Lower leg skin (tissue), 4 donors: ENCODE data around the gene MT1H. TPM values are rescaled to one million over a fixed set of nuclear protein-coding genes. Genes with fewer than 3 reads are reported as not detected.
"Not testable (repeated sequence)": the region's sequence is repeated elsewhere in the genome, so short reads cannot be mapped to it uniquely, and the experiment has no call there.

Experiments used
- DNase-seq, 2 donors: peaks; one replicate each; pipeline ENCODE4 v3.0.0-alpha.2; 2019; ENCODE audit warnings: low spot score in 2 of 2
- H3K4me3 ChIP-seq: fragments of 200-600 bp; sonication (generic); 2 replicates; pipeline ENCODE4 v1.5.1; 2017; ENCODE audit warnings: mild to moderate bottlenecking, low read depth; ENCODE audit not compliant: poor library complexity, severe bottlenecking
- POLR2A ChIP-seq, 2 donors: fragments of 450-650 bp; IDR thresholded peaks; one replicate each; pipeline ENCODE4 v1.6.1; 2016 to 2017; ENCODE audit warnings: antibody characterized with exemption in 2 of 2, mild to moderate bottlenecking in 1 of 2, moderate library complexity in 1 of 2
- WGBS, 2 donors: methylation state at CpG; one replicate each; pipeline ENCODE4 v1.1.5; 2018; 5-methylcytosine and 5-hydroxymethylcytosine counted together
- intact Hi-C: fragments of 100-400 bp; cut with DNase I; formaldehyde crosslinking; loops from one replicate; pipeline ENCODE4 v1.15.0; 2023; ENCODE audit warnings: low total_unique reads
- total RNA-seq, 4 donors: library from RNA; depleted of rRNA; stranded (reverse); fragments of >200 nt; gene quantifications; one replicate each; pipeline ENCODE4 v1.1.0, GENCODE V29; 2016
- TF ChIP-seq, protein P1 (sequence below), 3 donors: fragments of 450-650 bp; IDR thresholded peaks; one replicate each; pipeline ENCODE4 v1.5.1; 2016; ENCODE audit warnings: antibody characterized with exemption in 3 of 3, mild to moderate bottlenecking in 3 of 3, moderate library complexity in 2 of 3

Gene MT1H
- 1 to 10 TPM in 2 of 4 donors, not detected in 2; 1.2 to 3.9 TPM for total RNA-seq

DNA sequence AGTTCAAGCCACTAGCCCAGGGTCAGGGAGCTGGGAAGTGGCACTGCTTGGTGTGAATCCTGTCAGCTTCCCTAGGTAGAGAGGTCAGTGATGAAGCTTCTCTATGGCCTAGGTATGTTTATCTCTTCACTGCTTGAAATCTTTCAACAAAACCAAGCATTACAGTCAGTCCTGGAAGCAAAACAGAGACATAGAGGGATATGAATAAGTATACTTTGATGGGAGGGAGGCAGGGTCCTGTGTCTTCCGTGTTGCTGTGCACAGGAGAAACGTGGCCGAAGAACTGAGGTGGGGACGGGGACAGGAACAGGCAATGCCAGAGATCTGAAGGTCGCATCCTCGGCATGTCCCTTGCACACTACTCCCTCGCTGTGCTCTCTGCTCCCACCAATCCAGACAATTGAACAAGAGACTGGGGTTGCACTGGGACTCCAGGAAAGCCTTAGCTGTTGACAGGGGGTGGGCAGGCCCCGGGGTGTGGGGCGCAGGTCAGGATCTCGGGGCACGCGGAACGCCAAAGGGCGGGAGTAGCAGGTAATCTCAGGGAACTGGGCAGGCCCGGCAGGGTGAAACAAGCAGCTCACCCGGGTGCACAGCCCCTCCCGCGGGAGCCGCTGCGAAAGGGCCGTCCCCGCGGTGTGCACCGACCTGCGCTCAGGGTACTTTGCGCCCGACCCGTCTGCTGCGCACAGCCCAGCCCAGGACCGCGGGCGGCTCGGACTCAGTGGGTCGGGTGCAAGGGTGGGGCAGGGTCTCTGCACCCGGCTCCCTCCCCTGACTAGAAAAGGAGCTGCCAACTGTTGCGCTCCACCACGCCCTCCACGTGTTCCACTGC, at the start of gene MT1H:
MT1H (plus strand) TSS at position 810 of the 835 bp plus-strand sequence. CDS start 71 bp downstream, outside the sequence.
- no peak for TF ChIP-seq POLR2A (IDR thresholded peaks at IDR 0.05)
- TF ChIP-seq, protein P1, sequence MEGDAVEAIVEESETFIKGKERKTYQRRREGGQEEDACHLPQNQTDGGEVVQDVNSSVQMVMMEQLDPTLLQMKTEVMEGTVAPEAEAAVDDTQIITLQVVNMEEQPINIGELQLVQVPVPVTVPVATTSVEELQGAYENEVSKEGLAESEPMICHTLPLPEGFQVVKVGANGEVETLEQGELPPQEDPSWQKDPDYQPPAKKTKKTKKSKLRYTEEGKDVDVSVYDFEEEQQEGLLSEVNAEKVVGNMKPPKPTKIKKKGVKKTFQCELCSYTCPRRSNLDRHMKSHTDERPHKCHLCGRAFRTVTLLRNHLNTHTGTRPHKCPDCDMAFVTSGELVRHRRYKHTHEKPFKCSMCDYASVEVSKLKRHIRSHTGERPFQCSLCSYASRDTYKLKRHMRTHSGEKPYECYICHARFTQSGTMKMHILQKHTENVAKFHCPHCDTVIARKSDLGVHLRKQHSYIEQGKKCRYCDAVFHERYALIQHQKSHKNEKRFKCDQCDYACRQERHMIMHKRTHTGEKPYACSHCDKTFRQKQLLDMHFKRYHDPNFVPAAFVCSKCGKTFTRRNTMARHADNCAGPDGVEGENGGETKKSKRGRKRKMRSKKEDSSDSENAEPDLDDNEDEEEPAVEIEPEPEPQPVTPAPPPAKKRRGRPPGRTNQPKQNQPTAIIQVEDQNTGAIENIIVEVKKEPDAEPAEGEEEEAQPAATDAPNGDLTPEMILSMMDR (IDR thresholded peaks at IDR 0.05), result no peak
- WGBS, 2 donors, result 33 to 35% methylated on average over 28 to 29 of the region's 38 CpGs
- intact Hi-C loops, result no loop called here
- DNase-seq, result no peak
- H3K4me3 ChIP-seq, result no peak within 1 kb of the TSS

DNA sequence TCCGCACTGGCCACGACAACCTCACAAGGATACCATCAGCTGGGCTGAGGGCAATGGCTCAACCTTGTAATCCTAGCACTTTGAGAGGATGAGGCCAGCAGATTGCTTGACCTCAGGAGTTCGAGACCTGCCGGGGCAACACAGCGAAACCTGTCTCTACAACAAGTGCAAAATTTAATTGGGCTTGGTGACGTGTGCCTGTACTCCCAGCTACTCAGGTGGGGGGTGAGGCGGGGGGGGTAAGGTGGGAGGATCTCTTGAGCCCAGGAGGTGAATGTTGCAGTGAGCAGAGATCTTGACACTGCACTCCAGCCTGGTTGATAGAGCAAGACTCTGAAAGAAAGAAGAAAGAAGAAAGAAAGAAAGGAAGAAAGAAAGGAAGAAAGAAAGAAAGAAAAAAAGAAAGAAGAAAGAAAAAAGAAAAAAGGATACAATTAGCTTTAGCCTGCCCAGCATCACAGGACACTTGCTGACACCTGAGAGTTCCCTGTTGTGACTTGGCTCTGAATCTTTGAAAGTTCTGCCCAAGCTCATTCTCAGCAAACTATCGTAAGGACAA, 49.2 kb upstream of the MT1H start:
- TF ChIP-seq, protein P1 (IDR thresholded peaks at IDR 0.05), result no peak
- no peak for TF ChIP-seq POLR2A (IDR thresholded peaks at IDR 0.05)
- no peak for DNase-seq
- H3K4me3 ChIP-seq, result no peak overlapping the region
- intact Hi-C loops, result no loop called here
- WGBS, 2 donors, result 88 to 93% methylated on average over 7 to 8 of the region's 8 CpGs

DNA sequence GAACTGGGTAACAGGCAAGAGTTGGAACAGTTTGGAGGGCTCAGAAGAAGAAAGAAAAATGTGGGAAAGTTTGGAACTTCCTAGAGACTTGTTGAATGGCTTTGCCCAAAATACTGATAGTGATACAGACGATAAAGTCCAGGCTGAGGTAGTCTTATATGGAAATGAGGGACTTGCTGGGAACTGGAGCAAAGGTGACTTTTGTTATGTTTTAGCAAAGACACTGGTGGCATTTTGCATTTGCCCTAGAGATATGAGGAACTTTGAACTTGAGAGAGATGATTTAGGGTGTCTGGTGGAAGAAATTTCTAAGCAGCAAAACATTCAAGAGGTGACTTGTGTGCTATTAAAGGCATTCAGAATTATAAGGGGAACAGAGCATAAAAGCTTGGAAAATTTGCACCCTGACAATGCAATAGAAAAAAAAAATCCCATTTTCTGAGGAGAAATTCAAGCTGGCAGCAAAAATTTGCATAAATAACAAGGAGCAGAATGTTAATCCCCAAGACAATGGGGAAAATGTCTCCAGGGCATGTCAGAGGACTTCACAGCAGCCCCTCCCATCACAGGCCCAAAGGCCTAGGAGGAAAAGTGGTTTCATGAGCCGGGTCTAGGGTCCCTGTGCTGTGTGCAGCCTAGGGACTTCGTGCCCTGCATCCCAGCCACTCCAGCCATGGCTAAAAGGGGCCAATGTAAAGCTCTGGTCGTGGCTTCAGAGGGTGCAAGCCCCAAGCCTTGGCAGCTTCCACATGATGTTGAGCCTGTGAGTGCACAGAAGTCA, 47.8 kb upstream of the MT1H start:
- H3K4me3 ChIP-seq, DNase-seq, intact Hi-C loops: not testable (repeated sequence)
- WGBS, 2 donors, result 84 to 86% methylated on average over 4 of the region's 4 CpGs

DNA sequence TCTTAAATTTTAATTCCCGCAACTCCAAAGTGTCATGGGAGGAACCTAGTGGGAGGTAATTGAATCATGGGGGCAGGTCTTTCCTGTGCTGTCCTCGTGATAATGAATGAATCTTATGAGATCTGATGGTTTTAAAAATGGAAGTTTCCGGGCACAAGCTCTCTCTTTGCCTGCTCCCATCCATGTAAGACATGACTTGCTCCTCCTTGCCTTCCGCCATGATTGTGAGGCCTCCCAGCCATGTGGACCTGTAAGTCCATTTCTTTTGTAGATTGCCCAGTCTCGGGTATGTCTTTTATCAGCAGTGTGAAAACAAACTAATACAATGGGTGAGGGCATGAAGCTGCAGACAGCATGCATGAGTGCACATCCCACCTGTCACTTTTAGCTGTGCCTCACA, 46.4 kb upstream of the MT1H start:
- H3K4me3 ChIP-seq, intact Hi-C loops, DNase-seq: not testable (repeated sequence)
- 95 to 96% methylated on average over 5 of the region's 5 CpGs for WGBS, 2 donors

DNA sequence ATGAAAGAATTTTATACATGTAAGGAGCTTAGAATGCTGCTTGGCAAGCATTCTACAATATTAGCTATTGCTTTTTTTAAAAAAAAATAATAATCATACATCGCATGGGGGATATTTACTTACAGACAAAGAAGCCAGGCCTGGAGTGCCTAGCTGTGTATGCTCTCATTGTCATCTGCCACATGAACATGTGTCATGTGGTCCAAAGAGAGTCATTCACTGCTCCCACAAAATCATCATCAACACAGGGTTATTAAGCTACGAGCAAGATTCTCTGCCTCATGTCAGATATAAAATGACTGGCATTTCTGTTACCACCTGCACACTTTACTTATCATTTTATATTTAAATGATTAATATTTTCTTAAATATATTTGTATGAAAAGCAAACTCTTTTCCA, 46.0 kb upstream of the MT1H start:
- DNase-seq, result no peak
- 91 to 93% methylated on average over 2 of the region's 2 CpGs for WGBS, 2 donors
- no peak overlapping the region for H3K4me3 ChIP-seq
- TF ChIP-seq, protein P1 (IDR thresholded peaks at IDR 0.05), result no peak
- no peak for TF ChIP-seq POLR2A (IDR thresholded peaks at IDR 0.05)
- intact Hi-C loops, result no loop called here

DNA sequence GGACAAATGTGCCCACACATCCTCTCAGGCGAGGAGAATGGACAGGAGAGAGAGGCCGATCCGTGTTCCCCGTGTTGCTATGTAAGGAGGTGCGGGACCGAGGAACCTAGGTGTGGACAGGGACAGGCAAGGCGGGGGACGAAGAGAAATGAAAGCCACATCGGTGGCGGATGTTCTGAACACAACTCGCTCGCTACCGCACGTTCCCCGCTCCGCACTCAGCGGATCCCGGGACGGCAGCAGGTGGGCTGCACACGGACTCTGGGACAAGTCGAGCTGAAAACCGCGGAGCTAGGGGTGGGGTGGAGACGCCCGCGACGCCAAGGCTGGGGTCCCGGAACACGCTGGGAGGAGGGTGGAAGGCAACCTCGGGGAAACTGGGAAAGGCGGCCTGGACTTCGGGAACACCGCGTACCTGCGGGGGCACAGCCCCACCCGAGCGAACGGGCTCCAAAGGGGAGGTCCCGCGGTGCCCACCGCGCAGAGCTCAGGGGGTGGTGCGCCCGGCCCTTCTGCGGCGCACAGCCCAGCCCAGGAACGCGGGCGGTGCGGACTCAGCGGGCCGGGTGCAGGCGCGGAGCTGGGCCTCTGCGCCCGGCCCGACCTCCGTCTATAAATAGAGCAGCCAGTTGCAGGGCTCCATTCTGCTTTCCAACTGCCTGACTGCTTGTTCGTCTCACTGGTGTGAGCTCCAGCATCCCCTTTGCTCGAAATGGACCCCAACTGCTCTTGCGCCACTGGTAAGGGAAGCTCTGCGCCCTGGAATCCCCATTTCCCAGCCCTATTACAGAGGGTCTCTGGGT, 44.3 kb upstream of the MT1H start, which contains the start of gene MT1E:
MT1E (plus strand) TSS at position 642 of the 803 bp plus-strand sequence; CDS start at position 713, 71 bp downstream.
- peak; percentile 66 to 96 for DNase-seq
- 2 to 3% methylated on average over 46 to 52 of the region's 62 CpGs for WGBS, 2 donors
- intact Hi-C loops, result no loop called here
- peak within 1 kb of the TSS; percentile 39 for H3K4me3 ChIP-seq
- TF ChIP-seq POLR2A (IDR thresholded peaks at IDR 0.05), result peak in 1 of 2 donors; percentile 42
- TF ChIP-seq, protein P1 (IDR thresholded peaks at IDR 0.05), result no peak
